GM10248 (cell line): ENCODE measurements around the gene PHF1.
A peak's percentile ranks its signal among the peaks of the same experiment; 100 is the strongest.

ENCODE experiments used
- CTCF ChIA-PET: fragments of 300-600 bp; sonication (Branson Sonifier 250); formaldehyde crosslinking; extraction: SDS; loops from one replicate; lab custom pipeline; 2021; ENCODE audit warnings: antibody characterized with exemption; lab: Yijun Ruan, JAX
- POLR2A ChIA-PET: fragments of 350-650 bp; sonication (Branson Sonifier 250); formaldehyde crosslinking; extraction: SDS; loops from one replicate; lab custom pipeline; 2020; ENCODE audit warnings: antibody characterized with exemption; lab: Yijun Ruan, JAX
- DNase-seq: peaks from one replicate; pipeline ENCODE4 v3.0.0; 2012; ENCODE audit errors: extremely low spot score
- CTCF ChIP-seq: IDR thresholded peaks from 2 replicates; pipeline ENCODE4 v1.5.1; 2012; ENCODE audit warnings: mild to moderate bottlenecking, low read depth; ENCODE audit errors: extremely low read depth, missing control alignments, control extremely low read depth

The PHF1 gene

GRCh38 chr6:33424855-33425667 lies 14.2 kb downstream of the PHF1 start:
- CTCF ChIA-PET, result interaction anchor here (0.7 to 2.1 kb wide), 14 partner anchors 8 to 286 kb away, joined by 3 to 11 read pairs (median 4); partner anchors contain the start of genes CUTA, PFDN6, PHF1 and UQCC2
- no peak for TF ChIP-seq CTCF
- DNase-seq, result no peak
- POLR2A ChIA-PET, result no interaction called here

GRCh38 chr6:33425668-33426577 lies 15.1 kb downstream of the PHF1 start:
- peak; percentile 88 for TF ChIP-seq CTCF
- DNase-seq, result peak; percentile 86
- POLR2A ChIA-PET, result interaction anchor here (0.6 kb wide), 1 partner anchor 27 kb away, joined by 3 read pairs; no protein-coding TSS in a partner anchor
- CTCF ChIA-PET, result interaction anchor here (0.7 to 2.1 kb wide), 16 partner anchors 9 to 285 kb away, joined by 3 to 11 read pairs (median 4); partner anchors contain the start of genes B3GALT4, CUTA, PFDN6 and PHF1

- no peak for TF ChIP-seq CTCF
- ChIA-PET POLR2A (interaction anchor here (0.6 kb wide), 1 partner anchor 28 kb away, joined by 3 read pairs; no protein-coding TSS in a partner anchor), CTCF (interaction anchor here (1.1 to 2.1 kb wide), 11 partner anchors 9 to 284 kb away, joined by 3 to 11 read pairs (median 5); partner anchors contain the start of genes B3GALT4, CUTA, PFDN6 and UQCC2)
- peak; percentile 42 for DNase-seq
Observed at GRCh38 chr6:33426590-33427511, 16.0 kb downstream of the PHF1 start.

GRCh38 chr6:33427585-33428223 lies 16.9 kb downstream of the PHF1 start:
- CTCF ChIA-PET, result interaction anchor here (1.3 kb wide), 1 partner anchor 63 kb away, joined by 3 read pairs; no protein-coding TSS in a partner anchor
- POLR2A ChIA-PET, result no interaction called here
- DNase-seq, result peak; percentile 72
- peak; percentile 11 for TF ChIP-seq CTCF

GRCh38 chr6:33428224-33428965 lies 17.6 kb downstream of the PHF1 start:
- ChIA-PET CTCF (interaction anchor here (1.1 to 2.2 kb wide), 5 partner anchors 10 to 62 kb away, joined by 3 to 9 read pairs (median 5); partner anchors contain the start of genes CUTA and ZBTB9), POLR2A (interaction anchor here (0.6 kb wide), 1 partner anchor 121 kb away, joined by 3 read pairs; no protein-coding TSS in a partner anchor)
- no peak for TF ChIP-seq CTCF
- no peak for DNase-seq
